NCI-H2081 (cell line): Measurements from ENCODE around the gene MIEF1.

Experiments used
- DNase-seq, 2 experiments: peaks; one replicate each; lab custom pipeline; 2025; lab: John Stamatoyannopoulos, UW

MIEF1 gene

GRCh38 chr22:39502109-39502788, at the start of gene MIEF1:
TSS of gene MIEF1 (plus strand) at chr22:39502290. CDS start at chr22:39511295, 9,005 bp downstream.
- DNase-seq = peak; percentile 84 to 89

GRCh38 chr22:39452740-39453040, 49.4 kb upstream of the MIEF1 start:
- DNase-seq = no peak

- no peak for DNase-seq
These were observed 48.2 kb upstream of the MIEF1 start for GRCh38 chr22:39453765-39454378.

GRCh38 chr22:39454385-39454871, 47.7 kb upstream of the MIEF1 start:
- DNase-seq = no peak

- DNase-seq = no peak
These were observed 45.4 kb upstream of the MIEF1 start, which contains the start of gene MGAT3 for GRCh38 chr22:39456522-39457197. TSS of gene MGAT3 (plus strand) at chr22:39457012. CDS start at chr22:39487348, 30,336 bp downstream.

- DNase-seq = no peak
These were observed 44.9 kb upstream of the MIEF1 start for GRCh38 chr22:39457198-39457555.

GRCh38 chr22:39457556-39458443, 44.3 kb upstream of the MIEF1 start:
- no peak for DNase-seq

- DNase-seq = no peak
These were observed 43.5 kb upstream of the MIEF1 start for GRCh38 chr22:39458444-39459083.

- no peak for DNase-seq
These were observed 42.4 kb upstream of the MIEF1 start for GRCh38 chr22:39459681-39460080.

- no peak for DNase-seq
These were observed 39.5 kb upstream of the MIEF1 start for GRCh38 chr22:39462443-39463221.

GRCh38 chr22:39463277-39463676, 38.8 kb upstream of the MIEF1 start:
- no peak for DNase-seq

- no peak for DNase-seq
These were observed 38.1 kb upstream of the MIEF1 start for GRCh38 chr22:39463931-39464390.

GRCh38 chr22:39466228-39467006, 35.7 kb upstream of the MIEF1 start:
- no peak for DNase-seq

- no peak for DNase-seq
These were observed 34.6 kb upstream of the MIEF1 start for GRCh38 chr22:39467390-39467895.

GRCh38 chr22:39468487-39469325, 33.4 kb upstream of the MIEF1 start:
- DNase-seq = no peak

GRCh38 chr22:39469326-39469680, 32.8 kb upstream of the MIEF1 start:
- DNase-seq = no peak

GRCh38 chr22:39469681-39470450, 32.2 kb upstream of the MIEF1 start:
- no peak for DNase-seq
